MCF 10A (cell line): ENCODE data around the gene ZFP90. TPM values are rescaled to one million over a fixed set of nuclear protein-coding genes. Genes with fewer than 3 reads are reported as not detected.
A peak's percentile ranks its signal among the peaks of the same experiment; 100 is the strongest.

Experiments
- BruUV-seq: library from RNA; stranded (reverse); fragments of 400-500 nt; replicated peaks from 2 replicates; lab custom pipeline; 2021; lab: Mats Ljungman, UMichigan
- CTCF ChIA-PET: fragments of 300-600 bp; sonication (Branson Sonifier 250); formaldehyde crosslinking; extraction: SDS; loops from one replicate; lab custom pipeline; 2021; ENCODE audit warnings: antibody characterized with exemption, inconsistent platforms; lab: Yijun Ruan, JAX
- POLR2A ChIA-PET: fragments of 300-600, 350-650 bp; sonication (Branson Sonifier 250); formaldehyde crosslinking; extraction: SDS; loops from one replicate; lab custom pipeline; 2020; ENCODE audit warnings: antibody characterized with exemption, inconsistent platforms; lab: Yijun Ruan, JAX
- DNase-seq: peaks from one replicate; pipeline ENCODE4 v3.0.0-alpha.2; 2018; ENCODE audit not compliant: unreplicated experiment
- H3K27ac Mint-ChIP-seq: one replicate; pipeline ENCODE4 v1.8.0; 2022; ENCODE audit warnings: mild to moderate bottlenecking, low read depth, mixed read lengths; ENCODE audit not compliant: unreplicated experiment
- H3K27me3 Mint-ChIP-seq: one replicate; pipeline ENCODE4 v1.8.0; 2022; ENCODE audit warnings: mixed read lengths; ENCODE audit not compliant: insufficient read depth, unreplicated experiment
- H3K36me3 Mint-ChIP-seq: one replicate; pipeline ENCODE4 v1.8.0; 2022; ENCODE audit warnings: mild to moderate bottlenecking, moderate library complexity, mixed read lengths; ENCODE audit not compliant: insufficient read depth, unreplicated experiment
- H3K4me1 Mint-ChIP-seq: one replicate; pipeline ENCODE4 v1.8.0; 2022; ENCODE audit warnings: mixed read lengths; ENCODE audit not compliant: insufficient read depth, unreplicated experiment
- H3K4me3 Mint-ChIP-seq: one replicate; pipeline ENCODE4 v1.8.0; 2022; ENCODE audit warnings: mild to moderate bottlenecking, moderate library complexity, mixed read lengths; ENCODE audit not compliant: unreplicated experiment
- H3K9me3 Mint-ChIP-seq: one replicate; pipeline ENCODE4 v1.8.0; 2022; ENCODE audit warnings: mixed read lengths; ENCODE audit not compliant: unreplicated experiment
- CTCF ChIP-seq: fragments of 200-600 bp; IDR thresholded peaks from one replicate; pipeline ENCODE4 v1.8.0; 2022; ENCODE audit warnings: antibody characterized with exemption, mild to moderate bottlenecking; ENCODE audit not compliant: unreplicated experiment
- intact Hi-C: fragments of 100-400 bp; cut with micrococcal nuclease; formaldehyde crosslinking; loops from 2 replicates; pipeline ENCODE4 v1.14.1; 2022
- total RNA-seq: library from RNA; stranded (reverse); gene quantifications from 2 replicates; pipeline ENCODE4 v1.2.3, GENCODE V29; 2022

Gene ZFP90
- total RNA-seq, 1 experiment from 2014 or later: 25.5 TPM

- H3K36me3 Mint-ChIP-seq: no peaks in the 10 kb centered on the region
- no TSS peak for BruUV-seq
- peaks cover 6% of the 10 kb centered on the region for H3K4me1 Mint-ChIP-seq
- no peak for DNase-seq
- CTCF ChIA-PET: interaction anchor here (0.6 to 3.9 kb wide), 3 partner anchors 65 to 360 kb away, joined by 3 to 25 read pairs (median 4); no protein-coding TSS in a partner anchor
- H3K27me3 Mint-ChIP-seq: no peaks in the 10 kb centered on the region
- POLR2A ChIA-PET: no interaction called here
- H3K27ac Mint-ChIP-seq: no peak overlapping the region
- no peaks in the 10 kb centered on the region for H3K9me3 Mint-ChIP-seq
- intact Hi-C loops: loop anchor here (5.0 kb wide), 1 partner anchor 601 kb away; no protein-coding TSS in a partner anchor
- TF ChIP-seq CTCF: no peak
- no peak overlapping the region for H3K4me3 Mint-ChIP-seq
These were observed 12.8 kb upstream of the ZFP90 start for GRCh38 chr16:68526143-68526781.

GRCh38 chr16:68526782-68527145 is 12.3 kb upstream of the ZFP90 start:
- CTCF ChIA-PET: interaction anchor here (0.6 to 3.9 kb wide), 11 partner anchors 8 to 597 kb away, joined by 4 to 25 read pairs (median 8); no protein-coding TSS in a partner anchor
- no peak overlapping the region for H3K4me3 Mint-ChIP-seq
- BruUV-seq: no TSS peak
- no peaks in the 10 kb centered on the region for H3K36me3 Mint-ChIP-seq
- H3K9me3 Mint-ChIP-seq: no peaks in the 10 kb centered on the region
- no peak for DNase-seq
- no peaks in the 10 kb centered on the region for H3K27me3 Mint-ChIP-seq
- no peak overlapping the region for H3K27ac Mint-ChIP-seq
- POLR2A ChIA-PET: interaction anchor here (0.6 kb wide), 1 partner anchor 13 kb away, joined by 3 read pairs; no protein-coding TSS in a partner anchor
- intact Hi-C loops: loop anchor here (5.0 kb wide), 1 partner anchor 601 kb away; no protein-coding TSS in a partner anchor
- no peak for TF ChIP-seq CTCF
- peaks cover 6% of the 10 kb centered on the region for H3K4me1 Mint-ChIP-seq

GRCh38 chr16:68528233-68528632 is 10.9 kb upstream of the ZFP90 start:
- ChIA-PET POLR2A (interaction anchor here (0.6 to 3.1 kb wide), 8 partner anchors 11 to 605 kb away, joined by 3 to 17 read pairs (median 3); partner anchors contain the start of genes CHTF8, UTP4 and ZFP90), CTCF (interaction anchor here (0.5 to 3.9 kb wide), 54 partner anchors 8 to 1755 kb away, joined by 3 to 25 read pairs (median 4); partner anchors contain the start of gene ZFP90)
- peaks cover 6% of the 10 kb centered on the region for H3K4me1 Mint-ChIP-seq
- peak overlapping the region; percentile 85 for H3K4me3 Mint-ChIP-seq
- TF ChIP-seq CTCF: no peak
- no peaks in the 10 kb centered on the region for H3K9me3 Mint-ChIP-seq
- no peak for DNase-seq
- intact Hi-C loops: loop anchor here (1.0 to 5.0 kb wide), 6 partner anchors 8 to 599 kb away; partner anchors contain the start of gene TANGO6
- no TSS peak for BruUV-seq
- H3K27me3 Mint-ChIP-seq: no peaks in the 10 kb centered on the region
- H3K36me3 Mint-ChIP-seq: peaks cover 2% of the 10 kb centered on the region
- H3K27ac Mint-ChIP-seq: peak overlapping the region; percentile 85
